Middle frontal gyrus (tissue), 1 donor: ENCODE measurements around the gene ADAM22.

Source experiments
- DNase-seq: peaks from one replicate; pipeline ENCODE4 v3.0.0-alpha.2; 2015; ENCODE audit warnings: low spot score; ENCODE audit errors: extremely low spot score

Gene ADAM22

DNA sequence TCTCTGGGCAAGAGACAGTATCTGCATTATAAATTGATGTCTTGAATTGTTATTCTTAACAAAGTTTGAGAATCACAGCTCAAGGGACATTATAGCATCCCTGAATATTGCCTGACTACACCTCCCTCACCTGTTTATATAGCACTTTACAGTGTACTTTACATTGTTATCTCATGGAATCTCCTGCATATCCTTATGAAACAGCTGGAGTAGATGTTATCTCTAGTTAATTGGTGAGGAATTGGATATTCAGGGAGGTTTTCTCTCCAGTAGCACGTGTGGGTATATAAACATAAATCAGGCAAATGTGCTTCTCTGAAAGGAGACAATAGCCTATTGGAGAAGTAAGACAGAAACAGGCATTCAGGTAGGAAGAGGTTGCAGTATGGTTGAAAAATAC lies 168.6 kb downstream of the ADAM22 start:
- DNase-seq = no peak

GRCh38 chr7:88104732-88105131 lies 170.7 kb downstream of the ADAM22 start:
- no peak for DNase-seq

GRCh38 chr7:88105231-88105630 lies 171.2 kb downstream of the ADAM22 start:
- DNase-seq = no peak

DNA sequence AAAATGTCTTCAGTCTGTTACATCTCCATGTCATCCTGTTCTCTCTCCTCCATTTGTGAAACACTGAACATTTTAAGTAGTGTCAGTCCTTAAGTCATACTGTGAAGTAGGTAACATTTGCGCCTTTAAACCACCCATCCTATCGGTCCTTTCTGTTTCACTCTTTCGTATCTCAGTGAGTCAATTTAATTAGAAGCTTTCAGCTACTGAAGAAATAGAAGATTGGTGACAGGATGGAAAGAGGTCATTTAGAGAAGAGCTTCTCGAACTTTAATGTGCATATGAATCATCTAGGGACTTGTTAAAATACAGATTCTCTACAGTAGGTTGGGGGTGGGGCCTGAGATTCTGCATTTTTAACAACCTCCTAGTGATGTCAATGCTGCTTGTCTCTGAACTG lies 172.4 kb downstream of the ADAM22 start:
- DNase-seq = no peak

- DNase-seq = no peak
Observed at GRCh38 chr7:88109612-88110011, 175.6 kb downstream of the ADAM22 start.

- peak; percentile 29 for DNase-seq
Observed at GRCh38 chr7:88111140-88111743, 177.2 kb downstream of the ADAM22 start.

DNA sequence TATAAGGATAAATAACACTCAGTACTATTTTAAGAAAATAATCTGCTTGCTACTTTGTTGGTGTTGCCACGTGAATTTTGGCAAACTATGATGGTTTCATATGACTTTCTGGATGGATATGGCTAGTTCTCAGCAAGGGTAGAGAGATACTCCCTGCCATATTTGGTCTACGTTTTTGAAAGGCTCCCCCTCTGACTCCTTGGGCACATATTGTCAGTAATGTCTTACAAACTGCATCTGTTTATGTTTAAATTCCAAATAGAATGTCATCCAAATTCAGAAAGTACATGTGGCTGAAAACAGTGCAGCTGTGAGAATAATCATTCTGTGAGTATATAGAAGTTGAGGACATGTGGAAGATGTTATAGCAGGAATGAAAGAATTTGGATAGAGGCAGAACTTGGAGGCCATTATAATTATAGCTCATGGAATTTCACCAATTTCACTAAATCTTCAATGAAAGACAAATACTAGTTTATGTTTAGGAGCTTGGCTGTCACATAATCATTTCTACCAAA lies 178.0 kb downstream of the ADAM22 start:
- DNase-seq = no peak

DNA sequence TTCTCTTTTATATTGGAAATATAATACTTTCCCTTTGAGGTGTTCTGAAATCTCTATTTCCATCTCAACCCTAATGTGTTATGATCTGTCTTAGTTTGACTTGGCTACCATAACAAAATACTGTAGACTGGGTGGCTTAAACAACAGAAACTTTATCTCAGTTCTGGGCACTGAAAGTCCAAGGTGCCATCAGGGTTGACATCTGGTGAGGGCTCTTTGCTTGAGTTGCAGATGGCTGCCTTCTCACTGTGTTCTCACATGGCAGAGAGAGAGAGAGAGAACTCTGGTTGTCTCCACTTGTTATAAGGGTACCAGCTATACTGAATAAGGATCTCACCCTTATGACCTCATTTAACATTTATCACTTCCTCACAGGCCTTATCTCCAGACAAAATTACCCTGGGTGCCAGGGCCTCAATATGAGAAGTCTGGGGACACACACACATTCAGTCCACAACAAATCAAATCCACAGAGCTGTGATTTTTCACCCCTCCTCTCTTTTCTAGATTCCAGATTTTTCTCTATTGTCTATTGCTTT lies 181.3 kb downstream of the ADAM22 start:
- no peak for DNase-seq

- no peak for DNase-seq
Observed at GRCh38 chr7:88115816-88116215, 181.8 kb downstream of the ADAM22 start.

- DNase-seq = no peak
Observed at GRCh38 chr7:88116235-88116795, 182.3 kb downstream of the ADAM22 start.

DNA sequence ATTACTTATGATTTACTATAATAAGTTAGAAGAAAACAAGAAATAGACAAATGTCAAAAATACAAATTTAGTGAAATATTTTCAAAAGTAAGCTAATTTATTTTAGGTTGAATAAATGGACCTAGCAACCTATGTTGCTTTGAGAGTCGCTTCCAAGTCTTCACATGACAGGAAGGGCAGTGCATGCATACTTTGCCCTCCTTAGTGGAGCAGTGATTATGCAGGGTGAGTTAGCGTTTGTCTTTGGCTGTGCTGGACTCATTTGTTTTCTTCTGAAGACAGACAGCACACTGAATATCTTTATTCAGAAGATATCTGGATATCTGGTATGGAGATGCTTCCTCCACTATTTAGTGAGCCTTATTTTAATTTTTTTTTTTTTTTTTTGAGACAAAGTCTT lies 183.3 kb downstream of the ADAM22 start:
- no peak for DNase-seq

GRCh38 chr7:88121335-88121734 lies 187.3 kb downstream of the ADAM22 start:
- no peak for DNase-seq

GRCh38 chr7:88127637-88128290 lies 193.7 kb downstream of the ADAM22 start:
- DNase-seq = no peak

DNA sequence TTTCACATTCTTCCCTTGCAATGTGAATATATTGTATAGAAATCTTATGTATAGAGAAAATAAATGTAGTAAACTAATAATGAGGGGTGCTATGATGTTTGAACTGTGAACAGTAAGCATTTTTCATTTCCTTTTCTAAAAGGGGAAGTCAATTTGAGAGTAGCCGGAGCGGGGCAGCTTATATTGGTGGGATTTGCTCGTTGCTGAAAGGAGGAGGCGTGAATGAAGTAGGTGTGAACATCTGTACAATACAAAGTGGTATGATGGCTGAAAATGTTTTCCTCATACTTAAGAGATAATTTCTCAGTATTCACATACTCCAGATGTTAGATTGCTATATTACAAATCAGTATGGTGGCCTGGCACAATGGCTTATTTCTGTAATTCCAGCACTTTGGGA lies 198.7 kb downstream of the ADAM22 start:
- DNase-seq = no peak

DNA sequence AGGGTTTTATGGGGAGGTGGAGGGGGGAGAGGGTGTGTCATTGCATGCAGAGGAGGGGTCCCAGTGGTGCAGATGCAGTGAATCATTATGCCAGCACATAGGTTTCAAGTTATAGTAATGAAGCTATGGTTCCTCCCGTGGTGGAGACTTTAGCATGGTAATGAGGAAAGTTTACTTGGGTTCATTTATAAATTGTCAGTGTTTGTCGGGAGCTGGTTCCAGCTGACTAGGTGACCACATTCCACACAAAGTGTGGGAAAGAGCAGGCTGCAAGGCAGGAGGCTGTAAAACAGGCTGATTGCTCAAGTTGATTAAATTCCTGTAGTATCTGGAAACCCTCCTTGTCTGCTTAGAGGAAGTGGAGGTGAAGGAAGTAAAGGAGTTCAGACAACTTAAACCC lies 206.9 kb downstream of the ADAM22 start:
- no peak for DNase-seq

DNA sequence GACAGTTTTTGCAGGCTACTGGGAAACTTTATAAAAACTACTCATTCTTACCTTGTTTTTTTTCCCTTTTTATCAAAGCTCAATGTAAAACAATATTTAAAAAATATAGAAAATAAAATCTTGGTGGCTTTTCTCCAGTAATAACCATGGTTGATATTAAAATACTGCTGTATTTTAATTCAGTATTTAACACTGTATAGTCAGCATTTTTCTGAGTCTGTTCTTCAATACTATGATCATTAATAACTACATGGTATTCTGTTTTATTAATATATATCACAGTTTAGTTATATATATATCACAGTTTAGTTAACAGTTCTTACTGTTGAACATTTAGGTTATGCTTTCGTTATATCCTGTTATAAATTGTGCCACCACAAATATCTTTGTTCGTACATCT lies 207.4 kb downstream of the ADAM22 start:
- DNase-seq = no peak

DNA sequence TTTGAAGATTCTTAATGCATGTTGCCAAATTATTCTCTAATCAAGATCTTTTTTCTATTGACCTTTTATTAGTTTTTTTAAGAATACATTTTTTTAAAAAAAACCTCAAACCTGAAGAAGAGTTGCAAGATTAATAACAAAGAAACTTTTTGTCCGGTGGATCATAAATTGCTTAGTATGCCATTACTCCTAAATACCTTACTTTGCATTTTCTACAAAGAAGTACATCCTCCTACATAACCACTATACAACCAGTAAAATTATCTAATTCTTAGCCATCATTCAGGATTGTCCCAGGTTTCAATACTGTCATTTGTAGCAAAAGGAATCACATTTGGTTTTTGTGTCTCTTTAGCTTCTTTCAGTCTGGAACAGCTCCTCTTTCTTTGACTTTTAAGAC lies 207.9 kb downstream of the ADAM22 start:
- DNase-seq = no peak

GRCh38 chr7:88146616-88147015 lies 212.6 kb downstream of the ADAM22 start:
- DNase-seq = peak; percentile 8

- no peak for DNase-seq
Observed at GRCh38 chr7:88147341-88147740, 213.3 kb downstream of the ADAM22 start.

GRCh38 chr7:88147949-88148348 lies 213.9 kb downstream of the ADAM22 start:
- no peak for DNase-seq

- DNase-seq = no peak
Observed at GRCh38 chr7:88150033-88150432, 216.0 kb downstream of the ADAM22 start.

- DNase-seq = no peak
Observed at GRCh38 chr7:88151119-88151790, 217.2 kb downstream of the ADAM22 start.
